GM21423 (cell line): ENCODE data around the gene PTPRD.
"Not testable (repeated sequence)": the region's sequence is repeated elsewhere in the genome, so short reads cannot be mapped to it uniquely, and the experiment has no call there.

Experiments used
- ATAC-seq: cut with Tn5 transposase; IDR thresholded peaks from one replicate; pipeline ENCODE4 v1.9.1; 2021; ENCODE audit warnings: mild to moderate bottlenecking, moderate library complexity; ENCODE audit not compliant: unreplicated experiment

PTPRD gene

GRCh38 chr9:8713149-8713810 lies 1899.5 kb downstream of the PTPRD start:
- no peak for ATAC-seq

DNA sequence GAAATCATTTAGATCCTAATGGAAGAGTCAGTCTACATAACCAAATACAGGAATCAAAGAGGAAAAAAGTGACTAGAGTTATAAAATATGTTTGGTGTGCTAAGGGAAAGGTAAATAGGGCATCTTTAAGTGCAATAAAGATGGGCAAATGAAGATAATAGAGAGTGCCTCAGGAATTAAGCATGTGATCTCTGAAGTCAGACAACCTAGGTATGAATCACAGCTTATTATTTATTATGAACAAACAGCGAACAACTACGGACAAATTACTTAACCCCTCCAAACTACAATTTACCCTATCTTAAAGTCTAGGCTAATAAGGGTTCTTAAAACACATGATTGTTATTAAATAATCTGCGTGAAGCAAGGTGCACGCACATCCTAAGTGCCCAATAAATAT lies 1903.1 kb downstream of the PTPRD start:
- no peak for ATAC-seq

GRCh38 chr9:8708728-8709127 lies 1904.1 kb downstream of the PTPRD start:
- no peak for ATAC-seq

- no peak for ATAC-seq
These were observed 1905.8 kb downstream of the PTPRD start for GRCh38 chr9:8706998-8707397.

DNA sequence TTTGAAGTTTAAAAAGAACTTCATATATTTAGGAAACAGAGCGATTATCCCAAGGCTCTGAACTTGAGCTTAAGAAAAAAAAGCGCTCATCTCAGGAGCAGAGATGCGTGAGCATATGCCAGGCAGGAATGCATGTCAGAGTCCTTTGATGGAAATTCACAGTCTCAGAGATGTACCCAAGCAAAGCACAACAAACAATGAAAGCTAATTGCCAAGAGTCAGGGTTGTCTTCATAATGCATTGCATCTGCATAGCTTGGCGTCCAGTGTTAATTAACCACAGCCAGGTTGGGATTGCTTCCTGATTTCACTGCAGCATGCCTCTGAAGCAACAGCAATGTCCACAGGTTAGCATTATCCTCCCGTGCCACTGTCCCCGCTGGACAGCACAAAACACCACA lies 1906.3 kb downstream of the PTPRD start:
- no peak for ATAC-seq

- no peak for ATAC-seq
These were observed 1906.9 kb downstream of the PTPRD start for GRCh38 chr9:8705861-8706260.

DNA sequence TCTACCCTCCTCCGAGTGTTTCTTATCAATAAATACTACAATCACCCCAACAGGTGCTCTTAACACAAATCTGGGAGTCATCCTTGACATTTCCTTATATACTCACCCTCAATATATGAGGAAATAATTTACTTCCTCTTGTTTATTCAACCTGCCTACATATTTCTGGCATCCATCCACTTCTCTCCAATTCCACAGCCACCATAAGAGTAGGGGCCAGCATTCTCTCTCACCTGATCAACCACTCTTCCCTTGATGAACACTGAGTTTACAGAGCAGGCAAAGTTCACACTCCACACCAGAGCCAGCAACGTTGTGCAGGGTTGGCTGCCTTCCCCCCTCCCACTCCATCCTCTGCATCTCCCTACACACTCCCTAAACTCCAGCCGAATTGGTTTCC lies 1908.9 kb downstream of the PTPRD start:
- no peak for ATAC-seq

DNA sequence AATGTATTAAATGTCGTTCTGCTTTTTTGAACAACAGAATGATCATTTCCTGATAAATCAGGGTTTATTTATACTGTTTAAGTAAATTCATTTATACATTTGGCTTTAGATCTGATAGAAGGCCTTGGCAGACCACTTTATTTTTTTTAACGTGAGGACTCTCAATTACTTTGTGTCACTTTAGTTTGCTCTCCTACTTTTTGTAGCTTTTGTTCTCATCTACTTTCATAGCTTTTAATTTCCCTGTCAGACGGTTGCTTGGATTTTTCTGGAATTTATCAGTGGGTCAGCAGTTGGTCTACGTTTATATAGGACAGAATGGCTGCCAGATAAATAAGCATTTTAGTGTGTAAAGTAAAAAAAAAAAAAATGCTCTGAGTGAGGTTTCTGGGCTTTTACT lies 1910.9 kb downstream of the PTPRD start:
- ATAC-seq: no peak

- ATAC-seq: not testable (repeated sequence)
These were observed 1915.2 kb downstream of the PTPRD start for GRCh38 chr9:8697565-8697964.

DNA sequence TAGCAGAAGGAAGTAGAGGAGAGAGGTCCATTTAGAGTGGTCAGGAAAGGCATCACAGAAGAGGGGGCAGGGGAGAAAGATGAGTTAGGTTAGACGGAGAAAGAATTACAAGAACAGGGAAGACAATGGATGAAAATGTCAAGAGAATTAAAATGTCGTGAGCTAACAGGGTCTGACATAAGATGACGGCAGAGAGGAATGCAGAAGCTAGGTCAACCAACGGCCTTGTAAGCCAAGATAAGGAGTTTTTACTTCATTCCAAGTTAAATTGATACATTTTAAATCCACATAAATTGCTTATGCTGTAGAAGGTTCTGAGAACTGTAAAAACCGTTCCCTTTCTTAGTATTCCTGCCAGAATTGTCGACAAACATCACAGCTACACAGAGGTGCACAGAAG lies 1916.3 kb downstream of the PTPRD start:
- no peak for ATAC-seq

GRCh38 chr9:8694983-8695588 lies 1917.7 kb downstream of the PTPRD start:
- no peak for ATAC-seq

DNA sequence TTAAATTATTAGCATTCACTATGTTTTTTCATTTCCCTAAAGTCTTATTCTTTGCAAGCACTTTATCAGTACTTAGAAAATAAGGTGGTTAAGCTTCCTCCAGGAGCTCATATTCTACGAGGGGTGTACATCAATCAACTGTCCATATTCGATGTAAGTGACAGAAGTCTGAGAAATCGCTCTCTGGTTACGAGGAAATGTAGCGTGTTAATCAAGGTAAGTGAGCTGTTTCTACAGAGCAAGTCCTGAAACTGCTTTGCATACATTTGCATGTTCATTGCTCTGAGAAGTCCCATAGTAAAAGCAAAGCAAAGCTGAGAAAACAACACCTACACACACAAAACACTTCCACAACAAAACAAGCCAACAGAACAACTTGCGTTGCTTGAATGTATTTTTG lies 1919.3 kb downstream of the PTPRD start:
- no peak for ATAC-seq

DNA sequence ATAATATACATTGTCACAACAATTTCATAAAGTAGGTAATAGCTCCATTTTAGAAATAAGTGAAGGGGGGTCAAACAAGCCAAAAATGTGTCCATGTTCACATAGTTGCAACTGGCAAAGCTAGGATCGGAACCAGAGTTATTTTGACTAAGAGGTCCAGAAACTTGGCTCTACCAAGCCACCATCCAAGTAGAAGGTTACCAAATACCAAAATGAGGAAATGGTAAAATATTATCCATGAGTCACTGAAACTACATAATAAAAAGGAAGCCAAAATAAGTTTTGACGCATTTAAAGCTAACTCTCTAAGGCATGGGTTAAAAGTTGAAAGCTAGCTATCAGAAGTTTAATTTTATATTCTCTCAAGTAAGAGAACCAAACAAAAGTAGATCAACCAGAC lies 1926.3 kb downstream of the PTPRD start:
- no peak for ATAC-seq

GRCh38 chr9:8685825-8686224 lies 1927.0 kb downstream of the PTPRD start:
- ATAC-seq: no peak

DNA sequence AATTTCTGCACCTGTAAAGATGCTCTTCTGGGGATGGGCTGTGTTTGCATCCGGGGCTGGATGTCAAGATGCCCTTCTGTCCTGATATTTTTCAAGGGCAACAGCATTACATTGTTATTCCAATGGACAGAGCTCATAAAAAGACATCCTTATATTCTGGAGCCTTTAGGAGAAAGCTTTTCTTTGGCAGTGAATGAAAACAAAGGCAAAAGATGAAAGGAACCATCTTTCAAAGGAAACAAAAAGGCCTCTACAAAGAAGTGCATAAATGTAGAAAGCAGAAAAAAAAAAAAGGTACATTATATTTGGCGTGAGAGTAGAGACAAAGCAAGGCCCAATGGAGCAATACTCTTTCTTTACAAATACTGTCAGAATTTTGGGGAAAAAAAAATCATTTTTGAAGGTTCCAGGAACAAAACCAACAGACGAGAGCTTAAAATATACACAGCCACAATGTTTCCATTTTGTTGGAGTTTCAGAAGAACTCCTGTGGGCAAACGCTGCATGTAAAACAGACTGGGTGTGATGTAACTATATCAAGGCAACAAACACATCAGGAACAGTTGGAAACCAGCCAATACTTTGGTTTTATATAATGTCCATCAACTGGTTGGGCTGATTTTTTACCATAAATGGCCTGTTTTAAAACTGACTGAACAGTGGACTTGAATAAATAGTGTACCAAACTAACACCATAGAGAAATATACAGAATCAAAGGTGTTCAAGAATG lies 1927.7 kb downstream of the PTPRD start:
- ATAC-seq: no peak

DNA sequence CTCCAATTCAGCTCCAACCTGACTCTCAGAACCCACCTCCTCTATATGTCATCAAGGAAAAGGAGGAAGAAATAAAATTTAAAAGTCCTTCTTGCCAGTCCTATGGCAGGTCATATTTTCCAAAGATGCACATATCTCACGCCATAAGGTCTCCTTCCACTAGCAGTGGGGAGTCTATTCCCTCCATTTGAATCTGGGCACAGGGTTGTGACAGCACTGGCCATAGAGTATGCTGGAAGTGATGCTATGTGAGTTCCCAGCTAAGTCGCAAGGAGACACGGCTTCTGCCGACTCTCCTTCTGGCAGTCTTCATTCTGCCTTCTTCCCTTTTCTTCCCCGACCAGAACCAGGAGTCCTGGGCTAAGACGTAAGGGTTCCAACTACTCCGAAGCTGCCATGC lies 1929.3 kb downstream of the PTPRD start:
- ATAC-seq: no peak

DNA sequence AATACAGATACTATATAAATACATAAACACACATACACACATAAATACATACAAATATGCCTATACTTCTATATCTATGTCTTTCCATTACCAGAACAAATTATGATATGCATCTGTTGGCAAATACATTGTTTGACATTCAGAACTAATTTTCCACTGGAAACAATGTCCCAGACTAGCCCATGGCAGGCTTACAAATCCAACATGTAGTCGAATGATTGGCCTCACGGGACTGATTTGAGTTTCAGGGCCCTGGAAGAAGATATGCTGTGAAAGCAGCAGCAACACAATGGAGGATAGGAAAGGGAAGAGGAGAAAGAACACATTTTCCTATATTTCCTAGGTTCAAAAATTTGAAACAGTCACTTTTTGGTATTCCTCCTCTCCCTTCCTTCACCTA lies 1932.1 kb downstream of the PTPRD start:
- no peak for ATAC-seq

- no peak for ATAC-seq
These were observed 1932.6 kb downstream of the PTPRD start for GRCh38 chr9:8680157-8680556.

GRCh38 chr9:8679371-8679822 lies 1933.4 kb downstream of the PTPRD start:
- no peak for ATAC-seq

DNA sequence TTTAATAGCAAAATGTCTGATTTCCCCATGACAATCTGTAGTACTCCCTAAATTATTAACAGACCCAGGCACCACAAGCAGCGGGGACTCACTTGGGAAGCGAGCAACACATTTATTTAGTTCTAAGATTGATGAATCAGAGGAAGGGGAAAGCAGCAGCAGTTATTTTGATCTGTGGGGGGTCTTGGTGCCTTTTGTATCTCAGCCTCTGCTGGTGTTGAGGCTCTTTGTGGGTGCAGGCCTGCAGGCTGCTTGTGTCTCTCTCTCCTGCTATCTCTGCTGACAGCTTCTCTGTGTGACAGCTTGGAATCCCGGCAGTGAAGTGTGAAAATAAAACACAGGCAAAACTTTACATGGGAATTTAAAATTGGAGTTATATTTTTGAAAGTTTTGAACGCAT lies 1935.1 kb downstream of the PTPRD start:
- no peak for ATAC-seq

DNA sequence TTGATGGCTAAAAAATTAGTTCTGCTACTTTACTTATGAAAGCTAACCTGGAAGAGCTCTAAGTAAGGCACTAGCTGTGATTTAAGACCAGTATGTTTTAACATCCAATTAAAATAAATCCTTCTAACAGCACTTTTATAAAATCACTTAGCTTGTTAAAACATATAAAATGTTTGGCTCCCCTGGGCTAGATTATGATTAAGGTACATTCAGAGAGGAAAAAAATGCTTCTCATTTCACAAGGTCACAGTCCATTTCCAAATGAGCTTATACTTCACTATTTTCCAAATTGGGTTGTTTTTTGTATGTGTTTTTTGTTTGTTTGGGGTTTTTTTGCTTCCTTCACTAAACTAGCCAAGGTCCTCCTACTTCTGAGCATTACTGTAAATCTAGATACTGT lies 1938.3 kb downstream of the PTPRD start:
- no peak for ATAC-seq

DNA sequence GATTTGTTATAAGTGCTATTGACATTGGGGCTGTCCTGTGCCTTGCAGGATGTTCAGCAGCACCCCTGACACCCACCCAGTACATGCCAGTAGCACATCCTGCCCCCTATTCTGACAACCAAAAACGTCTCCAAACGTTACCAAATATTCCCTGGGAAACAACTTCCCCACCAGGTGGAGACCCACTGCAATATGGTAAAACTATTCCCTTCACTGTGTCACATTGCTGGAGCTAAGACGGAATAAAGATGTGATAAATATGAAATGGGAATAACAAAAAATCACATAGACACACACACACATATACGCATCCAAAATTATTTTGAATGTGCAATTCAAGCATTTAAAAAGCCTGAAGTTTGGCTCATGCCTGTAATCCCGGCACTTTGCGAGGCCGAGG lies 1939.0 kb downstream of the PTPRD start:
- ATAC-seq: no peak
